ENCODE measurements around the gene NCBP1.

Gene NCBP1

GRCh38 chr9:97706246-97706645, 72.6 kb downstream of the NCBP1 start:
- DNase-seq (ENCODE audit: low read depth in 2 of 2, low spot score in 1 of 2) = no peak

GRCh38 chr9:97710356-97711222, 77.0 kb downstream of the NCBP1 start:
- DNase-seq (ENCODE audit: low read depth in 2 of 2, low spot score in 1 of 2) = peak in 1 of 2 donors; percentile 12

GRCh38 chr9:97711223-97711626, 77.6 kb downstream of the NCBP1 start:
- DNase-seq (ENCODE audit: low read depth in 2 of 2, low spot score in 1 of 2) = no peak

GRCh38 chr9:97714435-97714834, 80.8 kb downstream of the NCBP1 start:
- DNase-seq (ENCODE audit: low read depth in 2 of 2, low spot score in 1 of 2) = no peak

- DNase-seq (ENCODE audit: low read depth in 2 of 2, low spot score in 1 of 2) = no peak
Measured at GRCh38 chr9:97717866-97718265, 84.2 kb downstream of the NCBP1 start.

GRCh38 chr9:97721396-97721795, 87.8 kb downstream of the NCBP1 start:
- DNase-seq (ENCODE audit: low read depth in 2 of 2, low spot score in 1 of 2) = no peak

GRCh38 chr9:97722331-97722730, 88.7 kb downstream of the NCBP1 start:
- DNase-seq (ENCODE audit: low read depth in 2 of 2, low spot score in 1 of 2) = no peak
